Fibroblast of lung (primary cell): ENCODE measurements around the gene DAD1. TPM values are rescaled to one million over a fixed set of nuclear protein-coding genes. Genes with fewer than 3 reads are reported as not detected.

Source experiments
- DNase-seq, 2 donors: peaks; one replicate each; pipeline versions ENCODE4 v3.0.0 to v3.0.0-alpha.2; 2010; ENCODE audit warnings: low read depth in 2 of 2
- H2AFZ ChIP-seq: 2 replicates; pipeline ENCODE4 v1.5.1; 2012; ENCODE audit warnings: low read length, control low read depth, inconsistent platforms
- H3K27ac ChIP-seq: 2 replicates; pipeline ENCODE4 v1.5.1; 2011; ENCODE audit warnings: low read length, control low read depth; ENCODE audit not compliant: insufficient read depth
- H3K27me3 ChIP-seq: 2 replicates; pipeline ENCODE4 v1.5.1; 2011; ENCODE audit warnings: mild to moderate bottlenecking, low read length; ENCODE audit not compliant: control insufficient read depth, insufficient read depth
- H3K36me3 ChIP-seq: 2 replicates; pipeline ENCODE4 v1.5.1; 2011; ENCODE audit warnings: low read length; ENCODE audit not compliant: control insufficient read depth, insufficient read depth
- H3K4me1 ChIP-seq: 2 replicates; pipeline ENCODE4 v1.5.1; 2011; ENCODE audit warnings: low read length; ENCODE audit not compliant: control insufficient read depth, insufficient read depth; ENCODE audit errors: extremely low read depth
- H3K4me2 ChIP-seq: 2 replicates; pipeline ENCODE4 v1.5.1; 2011; ENCODE audit warnings: low read length, control low read depth; ENCODE audit not compliant: insufficient read depth; ENCODE audit errors: extremely low read depth
- H3K4me3 ChIP-seq, 4 experiments: fragments of 200-600 bp in 1 of 4; sonication (generic) in 1 of 4; replicated peaks in 1 of 4; 2 replicates each; pipeline ENCODE4 v1.5.1; 2011 to 2016; ENCODE audit warnings: low read length in 4 of 4, low read depth in 3 of 4, mild to moderate bottlenecking in 3 of 4, control low read depth in 2 of 4, inconsistent platforms in 1 of 4, mixed read lengths in 1 of 4; ENCODE audit not compliant: insufficient read depth in 1 of 4; ENCODE audit errors: control extremely low read depth in 1 of 4
- H3K79me2 ChIP-seq: 2 replicates; pipeline ENCODE4 v1.5.1; 2012; ENCODE audit warnings: mild to moderate bottlenecking, low read length, inconsistent platforms; ENCODE audit not compliant: control insufficient read depth, insufficient read depth
- H3K9ac ChIP-seq: 2 replicates; pipeline ENCODE4 v1.5.1; 2011; ENCODE audit warnings: mild to moderate bottlenecking, low read length, control low read depth; ENCODE audit not compliant: insufficient read depth
- H3K9me3 ChIP-seq: 2 replicates; pipeline ENCODE4 v1.5.1; 2012; ENCODE audit warnings: low read depth, low read length; ENCODE audit not compliant: control insufficient read depth, insufficient read depth
- H4K20me1 ChIP-seq: 2 replicates; pipeline ENCODE4 v1.5.1; 2011; ENCODE audit warnings: low read length; ENCODE audit not compliant: control insufficient read depth, insufficient read depth; ENCODE audit errors: extremely low read depth
- CTCF ChIP-seq, 2 donors: IDR thresholded peaks in 1 of 2; conservative IDR thresholded peaks in 1 of 2; 1 replicate in 1 of 2; 2 replicates in 1 of 2; pipeline ENCODE4 v1.5.1; 2011 to 2012; ENCODE audit warnings: low read length in 2 of 2, control low read depth in 1 of 2, inconsistent platforms in 1 of 2, low read depth in 1 of 2, mild to moderate bottlenecking in 1 of 2
- EZH2 ChIP-seq: IDR thresholded peaks from 2 replicates; pipeline ENCODE4 v1.5.1; 2012; ENCODE audit warnings: low read length, control low read depth, mild to moderate bottlenecking; ENCODE audit errors: missing control alignments
- polyA plus RNA-seq, 2 donors: library from polyadenylated mRNA; depleted of rRNA in 1 of 2; stranded (reverse) in 1 of 2; unstranded in 1 of 2; fragments of >200 nt; gene quantifications; 2 replicates each; pipeline ENCODE4 v1.2.1, GENCODE V29; 2011 to 2012; ENCODE audit warnings: missing spikeins in 1 of 2
- total RNA-seq: library from RNA; depleted of rRNA; stranded (reverse); fragments of >200 nt; gene quantifications from 2 replicates; pipeline ENCODE4 v1.2.1, GENCODE V29; 2014

Gene DAD1
- total and polyA plus RNA-seq, 2 donors (not counting 1 experiment from before 2014, with no cell fraction given): 249 to 623 TPM

DNA sequence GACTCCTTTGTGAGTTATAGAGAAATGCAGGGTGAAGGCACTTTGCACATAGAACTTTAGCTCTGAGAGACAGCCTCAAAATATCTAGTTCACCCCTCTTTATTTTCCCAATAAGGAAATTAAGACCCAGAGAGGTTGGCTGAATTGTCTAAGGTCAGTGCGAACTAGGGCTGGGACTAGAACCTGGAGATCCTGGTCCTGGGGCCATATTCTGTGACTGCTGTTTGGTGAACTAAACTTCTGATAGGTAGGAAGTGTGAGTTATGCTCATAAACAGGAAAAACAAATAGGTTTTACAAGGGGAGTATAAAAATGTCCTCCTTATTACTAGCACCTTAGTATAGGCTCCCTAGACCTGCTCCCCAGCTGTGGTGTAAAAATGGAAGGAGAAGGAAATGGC, 53.9 kb downstream of the DAD1 start:
- DNase-seq: no peak
- no peak overlapping the region for H3K27ac ChIP-seq
- no peak overlapping the region for H3K4me2 ChIP-seq
- H3K4me1 ChIP-seq: peaks cover 9% of the 10 kb centered on the region
- no peak overlapping the region for H2AFZ ChIP-seq
- H4K20me1 ChIP-seq: no peaks in the 10 kb centered on the region
- H3K36me3 ChIP-seq: no peaks in the 10 kb centered on the region
- H3K9ac ChIP-seq: no peak overlapping the region
- no peaks in the 10 kb centered on the region for H3K9me3 ChIP-seq
- no peaks in the 10 kb centered on the region for H3K27me3 ChIP-seq
- H3K4me3 ChIP-seq: no peak overlapping the region
- no peaks in the 10 kb centered on the region for H3K79me2 ChIP-seq
- TF ChIP-seq CTCF (conservative IDR thresholded peaks at IDR 0.05 in 1 of 2, IDR thresholded peaks at IDR 0.05 in 1 of 2; ENCODE audit: low read depth in 1 of 2, low read length in 2 of 2) (no peak), EZH2 (no peak)

DNA sequence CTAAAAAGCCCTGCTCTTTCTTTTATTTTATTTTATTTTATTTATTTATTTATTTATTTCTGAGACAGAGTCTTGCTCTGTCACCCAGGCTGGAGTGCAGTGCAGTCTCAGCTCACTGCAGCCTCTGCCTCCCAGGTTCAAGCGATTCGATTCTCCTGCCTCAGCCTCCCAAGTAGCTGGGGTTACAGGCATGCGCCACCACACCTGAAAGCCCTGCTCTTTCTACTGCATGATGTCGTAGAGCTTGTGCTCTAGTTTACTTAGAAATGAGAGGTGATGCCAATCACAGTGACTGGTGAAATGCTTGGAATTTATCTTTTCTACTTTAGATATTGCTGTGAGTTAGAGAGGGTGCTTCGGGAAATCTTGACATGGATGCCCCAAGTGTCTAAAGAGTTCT, 54.5 kb downstream of the DAD1 start:
- Histone ChIP-seq H3K27ac (no peak overlapping the region), H3K36me3 (no peaks in the 10 kb centered on the region)
- DNase-seq: no peak

DNA sequence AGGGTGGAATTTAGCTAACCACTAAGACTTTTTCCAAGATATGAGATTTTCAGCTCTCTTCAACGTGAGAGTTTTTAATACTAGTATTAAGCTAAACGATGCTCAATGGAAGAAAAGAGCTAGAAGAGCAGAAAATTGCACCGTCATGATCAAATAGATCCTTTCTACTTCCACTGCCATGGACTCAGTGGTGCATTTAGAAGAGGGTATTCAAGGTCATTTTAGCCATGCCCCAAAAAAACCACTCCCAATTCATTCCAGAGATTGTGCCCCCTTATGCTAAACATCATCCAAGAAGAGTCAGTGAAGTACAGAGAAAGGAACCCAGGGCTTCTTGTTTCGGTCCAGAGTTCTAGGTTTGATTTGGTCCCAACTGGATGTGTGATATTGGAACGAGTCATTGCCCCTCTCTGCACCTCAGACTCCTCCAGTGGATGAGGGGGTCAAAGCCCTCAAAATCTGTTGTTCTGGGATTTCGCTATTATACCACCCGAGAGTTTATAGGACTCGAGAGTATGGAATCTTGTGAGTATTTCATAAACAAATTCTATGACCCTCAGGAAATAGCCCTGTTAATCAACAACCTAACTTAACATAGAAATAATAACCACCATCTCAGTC, 55.2 kb downstream of the DAD1 start:
- no peaks in the 10 kb centered on the region for H4K20me1 ChIP-seq
- no peak overlapping the region for H3K4me2 ChIP-seq
- H3K79me2 ChIP-seq: no peaks in the 10 kb centered on the region
- H3K4me1 ChIP-seq: peaks cover 9% of the 10 kb centered on the region
- no peak overlapping the region for H3K9ac ChIP-seq
- H3K27ac ChIP-seq: no peak overlapping the region
- H3K4me3 ChIP-seq: no peak overlapping the region
- H3K27me3 ChIP-seq: no peaks in the 10 kb centered on the region
- no peak overlapping the region for H2AFZ ChIP-seq
- no peaks in the 10 kb centered on the region for H3K9me3 ChIP-seq
- H3K36me3 ChIP-seq: no peaks in the 10 kb centered on the region
- DNase-seq: no peak
- TF ChIP-seq EZH2 (no peak), CTCF (conservative IDR thresholded peaks at IDR 0.05 in 1 of 2, IDR thresholded peaks at IDR 0.05 in 1 of 2; ENCODE audit: low read depth in 1 of 2, low read length in 2 of 2) (no peak)

More for the DNA sequence above, 54.5 kb downstream of the DAD1 start:
- H3K4me1 ChIP-seq: peaks cover 9% of the 10 kb centered on the region
- no peak overlapping the region for H2AFZ ChIP-seq
- no peak overlapping the region for H3K4me2 ChIP-seq
- no peaks in the 10 kb centered on the region for H3K9me3 ChIP-seq
- H4K20me1 ChIP-seq: no peaks in the 10 kb centered on the region
- H3K4me3 ChIP-seq: no peak overlapping the region
- H3K79me2 ChIP-seq: no peaks in the 10 kb centered on the region
- no peaks in the 10 kb centered on the region for H3K27me3 ChIP-seq
- H3K9ac ChIP-seq: no peak overlapping the region
- TF ChIP-seq CTCF (conservative IDR thresholded peaks at IDR 0.05 in 1 of 2, IDR thresholded peaks at IDR 0.05 in 1 of 2; ENCODE audit: low read depth in 1 of 2, low read length in 2 of 2) (no peak), EZH2 (no peak)
